Measurements from ENCODE around the gene NUDCD3. TPM values are rescaled to one million over a fixed set of nuclear protein-coding genes. Genes with fewer than 3 reads are reported as not detected.

NUDCD3 gene
- total RNA-seq, 6 experiments from 2014 or later = 24.4 to 47.1 (median 42.5) TPM

- WGBS (ENCODE audit: insufficient coverage, low coverage, low lambda C conversion rate, missing lambda C conversion rate) = 93% methylated on average over 3 of the region's 5 CpGs
- no peak for ATAC-seq
Observed at GRCh38 chr7:44447874-44448425, 42.5 kb downstream of the NUDCD3 start.

DNA sequence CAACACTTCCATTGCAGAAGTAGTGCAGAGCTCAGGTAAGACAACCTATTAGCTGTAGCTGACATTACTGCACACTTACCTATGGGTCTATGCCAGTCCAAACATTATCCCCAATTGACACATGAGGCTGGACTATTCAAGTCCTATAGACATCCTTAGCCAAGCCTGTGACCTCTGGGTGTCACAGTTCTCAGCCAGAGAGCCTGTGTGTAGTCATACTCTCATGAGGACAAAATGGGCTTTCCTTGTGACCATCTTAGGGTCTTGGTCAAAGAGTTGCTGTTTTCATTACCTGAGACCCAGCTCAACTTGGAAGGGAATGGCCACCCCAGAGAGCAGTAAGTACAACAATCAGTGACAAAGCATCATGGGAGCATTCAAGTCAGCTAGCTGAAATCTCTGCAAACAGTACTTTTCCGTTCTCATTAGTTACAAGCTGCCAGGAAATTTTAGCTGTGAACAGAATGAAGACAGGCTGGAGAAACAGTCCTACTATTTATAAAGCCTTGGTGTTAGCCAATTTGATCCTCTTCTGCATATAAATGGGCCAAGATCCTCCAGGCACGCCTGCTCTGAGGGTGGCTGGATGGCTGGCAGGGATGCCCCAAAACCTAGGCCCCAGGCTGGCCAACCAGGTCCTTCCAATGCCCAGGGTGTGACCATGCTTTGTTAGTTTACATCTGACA, 44.3 kb downstream of the NUDCD3 start:
- intact Hi-C loops (cut with DNase I) = no loop called here
- no peak for TF ChIP-seq CTCF (IDR thresholded peaks at IDR 0.05)
- TF ChIP-seq POLR2A (IDR thresholded peaks at IDR 0.05) = no peak
- no peak overlapping the region for H3K4me3 ChIP-seq
- no peaks in the 10 kb centered on the region for H3K27me3 ChIP-seq
- no CpG with 5 or more reads among the region's 2 CpGs for WGBS (ENCODE audit: insufficient coverage, low coverage, low lambda C conversion rate, missing lambda C conversion rate)
- ATAC-seq (no peak), DNase-seq (no peak)
- H3K36me3 ChIP-seq = no peaks in the 10 kb centered on the region
- no peaks in the 10 kb centered on the region for H3K9me3 ChIP-seq
- H3K4me1 ChIP-seq = no peaks in the 10 kb centered on the region
- no peak overlapping the region for H3K27ac ChIP-seq

More at GRCh38 chr7:44447874-44448425, 42.5 kb downstream of the NUDCD3 start:
- intact Hi-C loops (cut with DNase I) = no loop called here
- no peaks in the 10 kb centered on the region for H3K9me3 ChIP-seq
- no peak for DNase-seq
- H3K4me3 ChIP-seq = no peak overlapping the region
- no peak overlapping the region for H3K27ac ChIP-seq
- no peaks in the 10 kb centered on the region for H3K36me3 ChIP-seq
- no peaks in the 10 kb centered on the region for H3K4me1 ChIP-seq
- H3K27me3 ChIP-seq = no peaks in the 10 kb centered on the region
- TF ChIP-seq POLR2A (IDR thresholded peaks at IDR 0.05) = no peak

DNA sequence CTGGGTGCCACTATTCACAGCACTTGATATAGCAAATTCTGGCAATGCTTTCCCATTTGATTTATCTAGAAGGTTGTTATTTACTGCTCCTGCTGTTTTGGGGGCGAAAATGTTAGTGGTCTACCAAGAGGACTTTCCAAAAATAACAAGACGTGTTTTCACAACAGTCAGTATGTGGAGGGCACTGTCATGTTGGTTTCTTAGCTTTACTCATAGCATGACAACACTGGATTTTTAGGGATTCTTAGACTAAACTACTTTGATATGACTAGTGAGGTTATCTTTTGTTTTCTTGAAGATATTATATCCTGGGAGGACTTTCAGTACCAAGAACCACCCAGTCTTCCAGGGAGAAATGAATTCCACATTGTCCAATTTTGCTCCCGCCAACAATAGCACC, 49.4 kb downstream of the NUDCD3 start:
- Histone ChIP-seq H3K27ac (no peak overlapping the region), H3K4me3 (no peak overlapping the region), H3K36me3 (no peaks in the 10 kb centered on the region), H3K4me1 (no peaks in the 10 kb centered on the region), H3K27me3 (no peaks in the 10 kb centered on the region), H3K9me3 (no peaks in the 10 kb centered on the region)
- intact Hi-C loops (cut with DNase I) = no loop called here
- 92% methylated on average over 3 of the region's 3 CpGs for WGBS (ENCODE audit: insufficient coverage, low coverage, low lambda C conversion rate, missing lambda C conversion rate)
- ATAC-seq (no peak), DNase-seq (no peak)
- no peak for TF ChIP-seq CTCF (IDR thresholded peaks at IDR 0.05)
- no peak for TF ChIP-seq POLR2A (IDR thresholded peaks at IDR 0.05)

DNA sequence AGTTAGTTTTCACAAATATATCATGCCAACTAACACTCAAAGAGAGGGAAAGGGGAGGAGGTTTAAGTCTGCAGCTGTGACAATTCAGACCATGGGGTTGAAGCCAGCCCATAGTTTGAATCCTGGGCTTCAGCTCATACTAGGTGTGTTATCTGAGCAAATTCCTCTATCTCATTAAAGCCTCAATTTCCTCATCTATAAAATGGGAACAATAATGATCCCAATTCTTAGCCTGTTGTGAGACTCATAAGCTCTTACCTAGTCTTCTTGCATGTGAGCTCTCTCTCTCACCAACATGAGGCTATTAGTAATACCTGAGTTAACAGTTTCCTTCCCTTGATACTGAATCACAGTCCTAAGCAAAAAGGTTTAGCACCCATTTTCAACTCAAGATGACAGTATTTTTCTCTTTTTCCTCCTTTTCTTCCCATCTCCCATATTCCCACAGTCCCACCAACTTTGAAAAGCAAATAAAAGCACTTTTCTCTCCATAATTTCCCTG, 49.8 kb downstream of the NUDCD3 start:
- TF ChIP-seq POLR2A (IDR thresholded peaks at IDR 0.05) = no peak
- no peak for TF ChIP-seq CTCF (IDR thresholded peaks at IDR 0.05)
- intact Hi-C loops (cut with DNase I) = no loop called here

DNA sequence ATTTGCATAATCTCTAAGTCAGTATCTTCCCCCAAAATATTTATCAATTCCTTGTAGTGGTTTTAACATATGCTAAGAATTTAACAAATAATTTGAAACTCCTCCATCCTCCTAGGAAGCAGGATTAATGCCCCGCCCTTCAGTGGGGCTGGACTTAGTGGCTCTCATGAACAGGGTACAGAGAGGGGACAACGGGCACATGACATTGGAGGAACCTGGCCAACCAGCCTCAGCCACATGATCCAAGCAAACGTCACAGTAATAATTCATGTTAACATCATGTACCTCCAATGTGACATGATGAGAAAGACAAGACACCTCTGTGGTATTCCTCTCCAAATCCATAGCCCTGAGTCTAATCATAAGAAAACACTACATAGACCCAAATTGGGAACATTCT, 50.5 kb downstream of the NUDCD3 start:
- no peak overlapping the region for H3K27ac ChIP-seq
- no peak for TF ChIP-seq CTCF (IDR thresholded peaks at IDR 0.05)
- TF ChIP-seq POLR2A (IDR thresholded peaks at IDR 0.05) = no peak
- WGBS (ENCODE audit: insufficient coverage, low coverage, low lambda C conversion rate, missing lambda C conversion rate) = 81% methylated on average over 3 of the region's 3 CpGs

More for the DNA sequence above, 49.8 kb downstream of the NUDCD3 start:
- no peak overlapping the region for H3K27ac ChIP-seq
- H3K4me3 ChIP-seq = no peak overlapping the region
- H3K9me3 ChIP-seq = no peaks in the 10 kb centered on the region
- H3K36me3 ChIP-seq = no peaks in the 10 kb centered on the region
- no peak for ATAC-seq
- no peak for DNase-seq
- no peaks in the 10 kb centered on the region for H3K27me3 ChIP-seq
- H3K4me1 ChIP-seq = no peaks in the 10 kb centered on the region

More for the DNA sequence above, 50.5 kb downstream of the NUDCD3 start:
- H3K9me3 ChIP-seq = no peaks in the 10 kb centered on the region
- no peaks in the 10 kb centered on the region for H3K27me3 ChIP-seq
- H3K4me1 ChIP-seq = no peaks in the 10 kb centered on the region
- no peaks in the 10 kb centered on the region for H3K36me3 ChIP-seq
- ATAC-seq (no peak), DNase-seq (no peak)
- intact Hi-C loops (cut with DNase I) = no loop called here
- H3K4me3 ChIP-seq = no peak overlapping the region
